HG02973 (cell line): ENCODE measurements around the gene ANLN.
"Not testable (repeated sequence)": the region's sequence is repeated elsewhere in the genome, so short reads cannot be mapped to it uniquely, and the experiment has no call there.

ENCODE experiments used
- ATAC-seq: cut with Tn5 transposase; IDR thresholded peaks from one replicate; pipeline ENCODE4 v1.9.1; 2021; ENCODE audit warnings: moderate library complexity; ENCODE audit not compliant: unreplicated experiment

ANLN gene

GRCh38 chr7:36464271-36464670 lies 74.6 kb downstream of the ANLN start:
- ATAC-seq: no peak

GRCh38 chr7:36466001-36466400 lies 76.3 kb downstream of the ANLN start:
- not testable (repeated sequence) for ATAC-seq

GRCh38 chr7:36468370-36469101 lies 78.9 kb downstream of the ANLN start:
- no peak for ATAC-seq

- ATAC-seq: no peak
These were observed 79.6 kb downstream of the ANLN start for GRCh38 chr7:36469236-36469635.

GRCh38 chr7:36472141-36472729 lies 82.6 kb downstream of the ANLN start:
- ATAC-seq: no peak

- ATAC-seq: no peak
These were observed 84.0 kb downstream of the ANLN start for GRCh38 chr7:36473454-36474282.

- no peak for ATAC-seq
These were observed 84.8 kb downstream of the ANLN start for GRCh38 chr7:36474283-36475010.

GRCh38 chr7:36475011-36475342 lies 85.3 kb downstream of the ANLN start:
- ATAC-seq: no peak

- no peak for ATAC-seq
These were observed 85.7 kb downstream of the ANLN start for GRCh38 chr7:36475381-36475780.

- ATAC-seq: no peak
These were observed 89.1 kb downstream of the ANLN start for GRCh38 chr7:36478745-36479144.

- ATAC-seq: not testable (repeated sequence)
These were observed 94.2 kb downstream of the ANLN start for GRCh38 chr7:36483853-36484252.

- no peak for ATAC-seq
These were observed 94.6 kb downstream of the ANLN start for GRCh38 chr7:36484265-36484664.

GRCh38 chr7:36486336-36486735 lies 96.7 kb downstream of the ANLN start:
- no peak for ATAC-seq

- ATAC-seq: no peak
These were observed 98.2 kb downstream of the ANLN start for GRCh38 chr7:36487756-36488336.

GRCh38 chr7:36488672-36489071 lies 99.0 kb downstream of the ANLN start:
- not testable (repeated sequence) for ATAC-seq

GRCh38 chr7:36490419-36490830 lies 100.8 kb downstream of the ANLN start:
- ATAC-seq: no peak

GRCh38 chr7:36491317-36491716 lies 101.7 kb downstream of the ANLN start:
- ATAC-seq: no peak

GRCh38 chr7:36496576-36496975 lies 106.9 kb downstream of the ANLN start:
- no peak for ATAC-seq

GRCh38 chr7:36497176-36497575 lies 107.5 kb downstream of the ANLN start:
- ATAC-seq: not testable (repeated sequence)

GRCh38 chr7:36497775-36498174 lies 108.1 kb downstream of the ANLN start:
- no peak for ATAC-seq
